Kidney capillary endothelial cell (primary cell): ENCODE measurements around the gene KIAA1586.
"Not testable (repeated sequence)": the region's sequence is repeated elsewhere in the genome, so short reads cannot be mapped to it uniquely, and the experiment has no call there.

ENCODE experiments used
- DNase-seq: peaks from one replicate; pipeline ENCODE4 v3.0.0-alpha.2; 2018; ENCODE audit warnings: low spot score

The KIAA1586 gene

GRCh38 chr6:57046332-57047256 lies at the start of gene KIAA1586:
KIAA1586 (plus strand) TSS chr6:57046693; CDS start chr6:57046756, 63 bp downstream.
- DNase-seq, result peak; percentile 52

GRCh38 chr6:56999049-56999448 lies 47.4 kb upstream of the KIAA1586 start:
- DNase-seq, result no peak

- DNase-seq, result not testable (repeated sequence)
Observed at GRCh38 chr6:56999748-57000147, 46.7 kb upstream of the KIAA1586 start.

GRCh38 chr6:57002197-57002596 lies 44.3 kb upstream of the KIAA1586 start:
- DNase-seq, result no peak

GRCh38 chr6:57004292-57004691 lies 42.2 kb upstream of the KIAA1586 start:
- no peak for DNase-seq

- no peak for DNase-seq
Observed at GRCh38 chr6:57006101-57006500, 40.4 kb upstream of the KIAA1586 start.

- not testable (repeated sequence) for DNase-seq
Observed at GRCh38 chr6:57008069-57008468, 38.4 kb upstream of the KIAA1586 start.

GRCh38 chr6:57013521-57013926 lies 33.0 kb upstream of the KIAA1586 start:
- DNase-seq, result no peak

GRCh38 chr6:57017069-57017468 lies 29.4 kb upstream of the KIAA1586 start:
- DNase-seq, result no peak

- DNase-seq, result no peak
Observed at GRCh38 chr6:57017841-57018240, 28.7 kb upstream of the KIAA1586 start.

GRCh38 chr6:57019434-57019833 lies 27.1 kb upstream of the KIAA1586 start:
- no peak for DNase-seq

- peak; percentile 53 for DNase-seq
Observed at GRCh38 chr6:57021086-57021720, 25.3 kb upstream of the KIAA1586 start.

- no peak for DNase-seq
Observed at GRCh38 chr6:57024321-57024720, 22.2 kb upstream of the KIAA1586 start.

GRCh38 chr6:57024775-57025174 lies 21.7 kb upstream of the KIAA1586 start:
- DNase-seq, result no peak

- DNase-seq, result no peak
Observed at GRCh38 chr6:57026001-57026400, 20.5 kb upstream of the KIAA1586 start.

- DNase-seq, result no peak
Observed at GRCh38 chr6:57027301-57027700, 19.2 kb upstream of the KIAA1586 start.

- DNase-seq, result no peak
Observed at GRCh38 chr6:57029213-57029612, 17.3 kb upstream of the KIAA1586 start.

- no peak for DNase-seq
Observed at GRCh38 chr6:57033228-57033627, 13.3 kb upstream of the KIAA1586 start.

GRCh38 chr6:57035549-57035948 lies 10.9 kb upstream of the KIAA1586 start:
- no peak for DNase-seq

GRCh38 chr6:57038906-57039305 lies 7.6 kb upstream of the KIAA1586 start:
- no peak for DNase-seq

- DNase-seq, result no peak
Observed at GRCh38 chr6:57040011-57040410, 6.5 kb upstream of the KIAA1586 start.

GRCh38 chr6:57044061-57044460 lies 2.4 kb upstream of the KIAA1586 start:
- not testable (repeated sequence) for DNase-seq

GRCh38 chr6:57044568-57044967 lies 1.9 kb upstream of the KIAA1586 start:
- no peak for DNase-seq
